Measurements from ENCODE around the gene CACNG1. TPM values are rescaled to one million over a fixed set of nuclear protein-coding genes. Genes with fewer than 3 reads are reported as not detected.

Gene CACNG1
- polyA plus RNA-seq, 1 donor from 2014 or later, result 0.77 TPM

GRCh38 chr17:67013891-67014290 lies 30.5 kb upstream of the CACNG1 start:
- Histone ChIP-seq H3K9me3 (ENCODE audit: low read length) (no peaks in the 10 kb centered on the region), H3K4me3 (ENCODE audit: low read length) (no peak overlapping the region), H3K9me2 (ENCODE audit: insufficient read depth, low read length) (no peaks in the 10 kb centered on the region), H2AFZ (ENCODE audit: low read depth, low read length) (no peak overlapping the region), H3K79me2 (replicated peaks; ENCODE audit: insufficient read depth, low read length) (no peaks in the 10 kb centered on the region), H3K27ac (ENCODE audit: low read length) (no peak overlapping the region), H3F3A (ENCODE audit: insufficient read depth, low read length, poor library complexity, severe bottlenecking) (no peaks in the 10 kb centered on the region), H4K20me1 (ENCODE audit: insufficient read depth) (no peaks in the 10 kb centered on the region), H3K4me2 (ENCODE audit: low read length) (no peak overlapping the region), H3K27me3 (ENCODE audit: insufficient read depth, low read depth, low read length) (no peaks in the 10 kb centered on the region), H3K9ac (ENCODE audit: low read length) (no peak overlapping the region), H3K36me3 (ENCODE audit: insufficient read depth, low read length) (peaks cover 8% of the 10 kb centered on the region)
- TF ChIP-seq EP300 (conservative IDR thresholded peaks at IDR 0.05; ENCODE audit: poor library complexity, severe bottlenecking), result no peak
- TF ChIP-seq EZH2 (IDR thresholded peaks at IDR 0.05; ENCODE audit: borderline replicate concordance, insufficient read depth, low read length, poor library complexity, severe bottlenecking), result no peak
- no peak for TF ChIP-seq RAD21 (conservative IDR thresholded peaks at IDR 0.05)
- no peak for TF ChIP-seq CTCF (IDR thresholded peaks at IDR 0.05; ENCODE audit: poor library complexity, severe bottlenecking)
- TF ChIP-seq SMC3 (conservative IDR thresholded peaks at IDR 0.05; ENCODE audit: poor library complexity), result no peak
- TF ChIP-seq MXI1 (conservative IDR thresholded peaks at IDR 0.05; ENCODE audit: poor library complexity, severe bottlenecking), result no peak
- no peak for TF ChIP-seq REST (IDR thresholded peaks at IDR 0.05; ENCODE audit: borderline replicate concordance)
- TF ChIP-seq TAF1 (IDR thresholded peaks at IDR 0.05; ENCODE audit: low read depth), result no peak
- no peak for TF ChIP-seq POLR2AphosphoS5 (IDR thresholded peaks at IDR 0.05)

GRCh38 chr17:67015001-67015400 lies 29.4 kb upstream of the CACNG1 start:
- Histone ChIP-seq H3K27ac (ENCODE audit: low read length) (no peak overlapping the region), H3K9me2 (ENCODE audit: insufficient read depth, low read length) (no peaks in the 10 kb centered on the region)

More at GRCh38 chr17:67015001-67015400, 29.4 kb upstream of the CACNG1 start:
- no peaks in the 10 kb centered on the region for H3K9me3 ChIP-seq (ENCODE audit: low read length)
- TF ChIP-seq MXI1 (conservative IDR thresholded peaks at IDR 0.05; ENCODE audit: poor library complexity, severe bottlenecking), result no peak
- no peak for TF ChIP-seq EZH2 (IDR thresholded peaks at IDR 0.05; ENCODE audit: borderline replicate concordance, insufficient read depth, low read length, poor library complexity, severe bottlenecking)
- TF ChIP-seq CTCF (IDR thresholded peaks at IDR 0.05; ENCODE audit: poor library complexity, severe bottlenecking), result no peak
- TF ChIP-seq SMC3 (conservative IDR thresholded peaks at IDR 0.05; ENCODE audit: poor library complexity), result no peak
- TF ChIP-seq EP300 (conservative IDR thresholded peaks at IDR 0.05; ENCODE audit: poor library complexity, severe bottlenecking), result no peak
- TF ChIP-seq REST (IDR thresholded peaks at IDR 0.05; ENCODE audit: borderline replicate concordance), result no peak
- TF ChIP-seq TAF1 (IDR thresholded peaks at IDR 0.05; ENCODE audit: low read depth), result no peak
- TF ChIP-seq RAD21 (conservative IDR thresholded peaks at IDR 0.05), result no peak
- no peak for TF ChIP-seq POLR2AphosphoS5 (IDR thresholded peaks at IDR 0.05)
- H3K4me3 ChIP-seq (ENCODE audit: low read length), result no peak overlapping the region
- no peak overlapping the region for H2AFZ ChIP-seq (ENCODE audit: low read depth, low read length)
- no peaks in the 10 kb centered on the region for H3F3A ChIP-seq (ENCODE audit: insufficient read depth, low read length, poor library complexity, severe bottlenecking)
- no peaks in the 10 kb centered on the region for H3K79me2 ChIP-seq (replicated peaks; ENCODE audit: insufficient read depth, low read length)
- peaks cover 8% of the 10 kb centered on the region for H3K36me3 ChIP-seq (ENCODE audit: insufficient read depth, low read length)
- H4K20me1 ChIP-seq (ENCODE audit: insufficient read depth), result no peaks in the 10 kb centered on the region
- no peak overlapping the region for H3K9ac ChIP-seq (ENCODE audit: low read length)
- no peaks in the 10 kb centered on the region for H3K27me3 ChIP-seq (ENCODE audit: insufficient read depth, low read depth, low read length)
- no peak overlapping the region for H3K4me2 ChIP-seq (ENCODE audit: low read length)

All from neural cell (in vitro differentiated cells).